Superior temporal gyrus (tissue), 1 donor: ENCODE data around the gene TIMM13.
"Not testable (repeated sequence)": the region's sequence is repeated elsewhere in the genome, so short reads cannot be mapped to it uniquely, and the experiment has no call there.

Experiments used
- DNase-seq: peaks from one replicate; pipeline ENCODE4 v3.0.0-alpha.2; 2016; ENCODE audit errors: extremely low spot score

Gene TIMM13

GRCh38 chr19:2431318-2432055, 4.1 kb upstream of the TIMM13 start:
- DNase-seq: no peak

GRCh38 chr19:2429917-2430535, 2.6 kb upstream of the TIMM13 start:
- no peak for DNase-seq

- no peak for DNase-seq
Observed at GRCh38 chr19:2428756-2429711, 1.6 kb upstream of the TIMM13 start.

- DNase-seq: no peak
Observed at GRCh38 chr19:2428321-2428690, 920 bp upstream of the TIMM13 start.

- no peak for DNase-seq
Observed at GRCh38 chr19:2426611-2427428, 566 bp downstream of the TIMM13 start.

- no peak for DNase-seq
Observed at GRCh38 chr19:2425622-2426581, 1.5 kb downstream of the TIMM13 start.

GRCh38 chr19:2424686-2425621, 2.4 kb downstream of the TIMM13 start:
- DNase-seq: peak; percentile 10

GRCh38 chr19:2423915-2424685, 3.3 kb downstream of the TIMM13 start:
- no peak for DNase-seq

GRCh38 chr19:2423071-2423914, 4.1 kb downstream of the TIMM13 start:
- no peak for DNase-seq

- DNase-seq: no peak
Observed at GRCh38 chr19:2421581-2422306, 5.6 kb downstream of the TIMM13 start.

GRCh38 chr19:2420490-2420889, 6.9 kb downstream of the TIMM13 start:
- DNase-seq: no peak

- DNase-seq: no peak
Observed at GRCh38 chr19:2419754-2420153, 7.6 kb downstream of the TIMM13 start.

- no peak for DNase-seq
Observed at GRCh38 chr19:2417881-2418406, 9.4 kb downstream of the TIMM13 start.

GRCh38 chr19:2417436-2417835, 9.9 kb downstream of the TIMM13 start:
- not testable (repeated sequence) for DNase-seq

GRCh38 chr19:2416321-2417097, 10.9 kb downstream of the TIMM13 start:
- no peak for DNase-seq

- DNase-seq: no peak
Observed at GRCh38 chr19:2415973-2416319, 11.4 kb downstream of the TIMM13 start.
